HepG2 (cell line): ENCODE measurements around the gene CSNK1A1. TPM values are rescaled to one million over a fixed set of nuclear protein-coding genes. Genes with fewer than 3 reads are reported as not detected.

ENCODE experiments used
- ATAC-seq: fragments of 200-7000 bp; cut with Tn5 transposase; 3 replicates; pipeline ENCODE4 v1.9.1; 2020; ENCODE audit warnings: mild to moderate bottlenecking, moderate library complexity
- BruUV-seq: library from RNA; stranded (reverse); fragments of 400-500 nt; replicated peaks from 2 replicates; lab custom pipeline; 2021; lab: Mats Ljungman, UMichigan
- CTCF ChIA-PET: fragments of 300-600 bp; formaldehyde crosslinking; extraction: SDS; loops from one replicate; lab custom pipeline; 2021; ENCODE audit warnings: low total read pairs, inconsistent platforms, low intra/inter-chr PET ratio; lab: Yijun Ruan, JAX
- POLR2A ChIA-PET: fragments of 350-600 bp; sonication (Branson Sonifier 250); formaldehyde crosslinking; loops from one replicate; lab custom pipeline; 2020; ENCODE audit warnings: antibody characterized with exemption, inconsistent platforms; lab: Yijun Ruan, JAX
- DNase-seq: peaks from one replicate; pipeline ENCODE4 v3.0.0-alpha.2; 2015; ENCODE audit warnings: low spot score
- FAIRE-seq: peaks from 3 replicates; lab custom pipeline; 2011; peaks lifted over from hg19 to GRCh38; lab: Jason Lieb, UNC
- H2AFZ ChIP-seq: one replicate; pipeline ENCODE4 v1.6.1; 2011; ENCODE audit warnings: low read length, inconsistent platforms
- H3K27ac ChIP-seq: fragments of 300-600 bp; 3 replicates; pipeline ENCODE4 v1.8.0; 2011; ENCODE audit warnings: mixed run types, mild to moderate bottlenecking, mixed read lengths, low read length, inconsistent platforms; ENCODE audit not compliant: insufficient read depth; ENCODE audit errors: extremely low read length
- H3K27me3 ChIP-seq, 2 experiments: fragments of 200-600 bp in 1 of 2; 2 replicates in 1 of 2; 3 replicates in 1 of 2; pipeline versions ENCODE4 v1.6.0 to v1.8.0; 2011; ENCODE audit warnings: low read length in 2 of 2, mild to moderate bottlenecking in 2 of 2, moderate library complexity in 2 of 2, inconsistent platforms in 1 of 2; ENCODE audit not compliant: insufficient read depth in 2 of 2, control insufficient read depth in 1 of 2
- H3K36me3 ChIP-seq, 2 experiments: fragments of 200-600 bp in 1 of 2; replicated peaks in 1 of 2; 2 replicates in 1 of 2; 3 replicates in 1 of 2; pipeline versions ENCODE4 v1.5.1 to v1.8.0; 2011; ENCODE audit warnings: low read length in 2 of 2, inconsistent platforms in 1 of 2; ENCODE audit not compliant: insufficient read depth in 2 of 2, control insufficient read depth in 1 of 2
- H3K4me1 ChIP-seq: 2 replicates; pipeline ENCODE4 v1.5.1; 2012; ENCODE audit warnings: low read length, inconsistent platforms; ENCODE audit not compliant: insufficient read depth
- H3K4me2 ChIP-seq: 2 replicates; pipeline ENCODE4 v1.6.0; 2011; ENCODE audit warnings: low read depth, low read length, inconsistent platforms
- H3K4me3 ChIP-seq, 3 experiments: fragments of 200-600 bp in 1 of 3; sonication (generic), shearing (Covaris generic) in 1 of 3; replicated peaks in 1 of 3; 2 replicates each; pipeline ENCODE4 v1.5.1; 2011 to 2016; ENCODE audit warnings: low read length in 3 of 3, inconsistent platforms in 2 of 3, low read depth in 2 of 3, mild to moderate bottlenecking in 2 of 3, control low read depth in 1 of 3, mixed read lengths in 1 of 3; ENCODE audit not compliant: insufficient read depth in 1 of 3
- H3K79me2 ChIP-seq: one replicate; pipeline ENCODE4 v1.6.1; 2011; ENCODE audit warnings: low read length, inconsistent platforms; ENCODE audit not compliant: insufficient read depth
- H3K9ac ChIP-seq: 2 replicates; pipeline ENCODE4 v1.6.0; 2011; ENCODE audit warnings: mild to moderate bottlenecking, low read depth, low read length, inconsistent platforms; ENCODE audit not compliant: insufficient read depth
- H3K9me3 ChIP-seq: 2 replicates; pipeline ENCODE4 v1.5.1; 2012; ENCODE audit warnings: mild to moderate bottlenecking, low read length
- H4K20me1 ChIP-seq: 2 replicates; pipeline ENCODE4 v1.6.0; 2011; ENCODE audit warnings: inconsistent platforms, mild to moderate bottlenecking, low read length, moderate library complexity; ENCODE audit not compliant: insufficient read depth
- ARID3A ChIP-seq: IDR thresholded peaks from 2 replicates; pipeline ENCODE4 v1.6.1; 2012; ENCODE audit warnings: low read depth, low read length, improper control_type of control experiment
- ATF2 ChIP-seq: sonication (generic); formaldehyde crosslinking; IDR thresholded peaks from 2 replicates; pipeline ENCODE4 v1.4.0; 2020; ENCODE audit warnings: missing genetic modification reagents
- ETV5 ChIP-seq: IDR thresholded peaks from 2 replicates; pipeline ENCODE4 v1.6.1; 2018; ENCODE audit warnings: missing biosample characterization, missing genetic modification reagents, inconsistent platforms, borderline replicate concordance
- LBX2 ChIP-seq: sonication (generic); formaldehyde crosslinking; IDR thresholded peaks from 2 replicates; pipeline ENCODE4 v1.5.0; 2020; ENCODE audit warnings: missing genetic modification reagents, mild to moderate bottlenecking, borderline replicate concordance
- POLR2G ChIP-seq: fragments of 200-400 bp; formaldehyde crosslinking; IDR thresholded peaks from 2 replicates; pipeline ENCODE4 v1.6.1; 2018; ENCODE audit warnings: mild to moderate bottlenecking, low read depth, low read length, moderate library complexity
- RXRB ChIP-seq: IDR thresholded peaks from 2 replicates; pipeline ENCODE4 v1.6.1; 2016; ENCODE audit warnings: borderline replicate concordance, missing genetic modification reagents, missing compliant biosample characterization
- SMYD3 ChIP-seq: sonication (generic); formaldehyde crosslinking; IDR thresholded peaks from 2 replicates; pipeline ENCODE4 v1.8.1; 2023; ENCODE audit warnings: mild to moderate bottlenecking, missing genetic modification reagents
- WGBS: methylation state at CpG from one replicate; pipeline ENCODE4 v1.1.6; 2017; ENCODE audit warnings: low lambda C conversion rate; 5-methylcytosine and 5-hydroxymethylcytosine counted together
- in situ Hi-C: cut with HindIII; loops from 2 replicates; pipeline ENCODE4 v1.10.0; 2017; ENCODE audit warnings: low pct_unique_long_range_greater_than_20kb; ENCODE audit not compliant: extremely low pct_ligation_motif_present
- intact Hi-C: fragments of 100-400 bp; cut with micrococcal nuclease; formaldehyde crosslinking; loops from one replicate; pipeline ENCODE4 v1.10.0; 2022; ENCODE audit not compliant: unreplicated experiment
- polyA plus RNA-seq, 8 experiments: library from polyadenylated mRNA; depleted of rRNA in 3 of 8; stranded (reverse) in 7 of 8; unstranded in 1 of 8; fragments of >200 nt; fragmentation: Illumina TruSeq in 4 of 8; extraction: Trizol in 4 of 8; gene quantifications; 2 replicates each; pipeline versions ENCODE4 v1.2.1 to v1.2.3, GENCODE V29; 2011 to 2016; ENCODE audit warnings: low read depth in 4 of 8, missing spikeins in 1 of 8, mixed read lengths in 1 of 8; ENCODE audit not compliant: insufficient read depth in 1 of 8
- total RNA-seq, 5 experiments: library from RNA; depleted of rRNA; stranded (reverse); fragments of >200 nt; fragmentation: Illumina TruSeq; extraction: Trizol; gene quantifications; 2 replicates each; pipeline ENCODE4 v1.2.3, GENCODE V29; 2016; ENCODE audit warnings: low read depth in 1 of 5

The CSNK1A1 gene
- total and polyA plus RNA-seq, 2 of the 13 experiments (the other 11 are each of a cell fraction or from before 2014, with no cell fraction given): 89.0 to 149 TPM

GRCh38 chr5:149489605-149490037 is 61.6 kb downstream of the CSNK1A1 start (continued):
- TF ChIP-seq ATF2 (CRISPR knock-in tag): no peak
- TF ChIP-seq ETV5 (CRISPR knock-in tag): no peak
- no peak for TF ChIP-seq SMYD3 (CRISPR knock-in tag)

GRCh38 chr5:149488645-149489306 is 62.5 kb downstream of the CSNK1A1 start:
- Histone ChIP-seq H3K27me3 (no peaks in the 10 kb centered on the region), H3K9me3 (no peaks in the 10 kb centered on the region), H3K36me3 (no peaks in the 10 kb centered on the region), H3K4me2 (no peak overlapping the region), H4K20me1 (no peaks in the 10 kb centered on the region), H3K4me1 (peaks cover 47% of the 10 kb centered on the region), H3K9ac (no peak overlapping the region), H3K27ac (no peak overlapping the region), H2AFZ (no peak overlapping the region), H3K4me3 (no peak overlapping the region), H3K79me2 (no peaks in the 10 kb centered on the region)
- ChIA-PET CTCF (no interaction called here), POLR2A (no interaction called here)
- 98% methylated on average over 19 of the region's 19 CpGs for WGBS
- intact Hi-C loops: no loop called here
- no TSS peak for BruUV-seq
- TF ChIP-seq RXRB (no peak), POLR2G (0 out of 2 replicates have a peak, but pooled peaks have one; percentile 39), LBX2 (CRISPR knock-in tag) (no peak), ARID3A (no peak)
- no peak for FAIRE-seq
- ATAC-seq: no peak
- DNase-seq: no peak
- in situ Hi-C loops: no loop called here
